IMR-90 (cell line): ENCODE results near the gene PHF11. TPM values are rescaled to one million over a fixed set of nuclear protein-coding genes. Genes with fewer than 3 reads are reported as not detected.

Experiments used
- ATAC-seq: fragments of 200-7000 bp; cut with Tn5 transposase; 2 replicates; pipeline ENCODE4 v1.9.1; 2020; ENCODE audit warnings: low read depth, mild to moderate bottlenecking, moderate library complexity
- BruUV-seq: library from RNA; stranded (reverse); fragments of 400-500 nt; replicated peaks from 2 replicates; lab custom pipeline; 2021; lab: Mats Ljungman, UMichigan
- CTCF ChIA-PET: fragments of 300-600 bp; formaldehyde crosslinking; extraction: SDS; loops from one replicate; lab custom pipeline; 2021; ENCODE audit warnings: antibody characterized with exemption; lab: Yijun Ruan, JAX
- POLR2A ChIA-PET: fragments of 300-600 bp; sonication (Branson Sonifier 250); formaldehyde crosslinking; loops from one replicate; lab custom pipeline; 2022; ENCODE audit warnings: antibody characterized with exemption; ENCODE audit not compliant: unreplicated experiment; lab: Charles Lee
- DNase-seq: peaks from one replicate; pipeline ENCODE4 v3.0.0; 2013
- H2AFZ ChIP-seq: replicated peaks from 2 replicates; pipeline ENCODE3; 2013; ENCODE audit warnings: low read length, mild to moderate bottlenecking; ENCODE audit not compliant: poor library complexity
- H2AK5ac ChIP-seq: 2 replicates; pipeline ENCODE4 v1.6.1; 2013; ENCODE audit warnings: low read depth, low read length, inconsistent platforms
- H2AK9ac ChIP-seq: replicated peaks from 2 replicates; pipeline ENCODE3; 2013; ENCODE audit warnings: mild to moderate bottlenecking, low read depth, low read length, moderate library complexity; ENCODE audit not compliant: poor library complexity
- H2BK120ac ChIP-seq: 2 replicates; pipeline ENCODE4 v1.6.1; 2013; ENCODE audit warnings: low read depth, low read length, inconsistent platforms
- H2BK15ac ChIP-seq: 3 replicates; pipeline ENCODE4 v1.6.1; 2013; ENCODE audit warnings: low read depth, low read length, inconsistent platforms
- H2BK20ac ChIP-seq: 2 replicates; pipeline ENCODE4 v1.6.1; 2013; ENCODE audit warnings: low read depth, mild to moderate bottlenecking, inconsistent platforms, low read length, moderate library complexity
- H2BK5ac ChIP-seq: 2 replicates; pipeline ENCODE4 v1.6.1; 2013; ENCODE audit warnings: mild to moderate bottlenecking, low read depth, low read length, inconsistent platforms; ENCODE audit not compliant: poor library complexity, severe bottlenecking
- H3K14ac ChIP-seq: replicated peaks from 2 replicates; pipeline ENCODE4 v1.6.1; 2013; ENCODE audit warnings: low read depth, low read length, inconsistent platforms
- H3K18ac ChIP-seq: 2 replicates; pipeline ENCODE4 v1.6.1; 2013; ENCODE audit warnings: low read depth, low read length, control low read depth
- H3K23ac ChIP-seq: 2 replicates; pipeline ENCODE4 v1.6.1; 2013; ENCODE audit warnings: low read depth, low read length, inconsistent platforms
- H3K27ac ChIP-seq: 2 replicates; pipeline ENCODE4 v1.5.1; 2013; ENCODE audit warnings: mild to moderate bottlenecking, control low read depth, low read length; ENCODE audit not compliant: insufficient read depth
- H3K27me3 ChIP-seq: 2 replicates; pipeline ENCODE4 v1.6.1; 2013; ENCODE audit warnings: low read length; ENCODE audit not compliant: control insufficient read depth, insufficient read depth
- H3K36me3 ChIP-seq: 2 replicates; pipeline ENCODE4 v1.6.1; 2013; ENCODE audit warnings: low read length, mixed read lengths; ENCODE audit not compliant: control insufficient read depth, insufficient read depth
- H3K4ac ChIP-seq: 2 replicates; pipeline ENCODE4 v1.6.1; 2013; ENCODE audit warnings: low read depth, low read length, inconsistent platforms
- H3K4me1 ChIP-seq: 2 replicates; pipeline ENCODE4 v1.6.1; 2013; ENCODE audit warnings: low read length, mixed read lengths; ENCODE audit not compliant: control insufficient read depth, insufficient read depth
- H3K4me2 ChIP-seq: 2 replicates; pipeline ENCODE4 v1.6.1; 2013; ENCODE audit warnings: low read depth, mild to moderate bottlenecking, control low read depth, low read length, moderate library complexity
- H3K4me3 ChIP-seq: 2 replicates; pipeline ENCODE4 v1.5.1; 2013; ENCODE audit warnings: low read depth, mild to moderate bottlenecking, control low read depth, low read length, moderate library complexity; ENCODE audit not compliant: insufficient read depth
- H3K56ac ChIP-seq: 2 replicates; pipeline ENCODE4 v1.6.1; 2013; ENCODE audit warnings: low read length, inconsistent platforms; ENCODE audit not compliant: insufficient read depth; ENCODE audit errors: extremely low read depth
- H3K79me1 ChIP-seq, 2 experiments: 2 replicates each; pipeline ENCODE4 v1.6.1; 2013; ENCODE audit warnings: low read length in 2 of 2, inconsistent platforms in 1 of 2, low read depth in 1 of 2
- H3K9ac ChIP-seq: 2 replicates; pipeline ENCODE4 v1.6.1; 2013; ENCODE audit warnings: low read depth, low read length, control low read depth
- H3K9me1 ChIP-seq: 2 replicates; pipeline ENCODE4 v1.6.1; 2013; ENCODE audit warnings: low read length, inconsistent platforms; ENCODE audit not compliant: insufficient read depth
- H3K9me3 ChIP-seq: 2 replicates; pipeline ENCODE4 v1.6.1; 2013; ENCODE audit warnings: low read length; ENCODE audit not compliant: control insufficient read depth, insufficient read depth
- H4K20me1 ChIP-seq: 2 replicates; pipeline ENCODE4 v1.6.1; 2013; ENCODE audit warnings: low read length, inconsistent platforms; ENCODE audit not compliant: insufficient read depth
- H4K5ac ChIP-seq: 2 replicates; pipeline ENCODE4 v1.6.1; 2013; ENCODE audit warnings: mild to moderate bottlenecking, low read depth, low read length, control low read depth
- H4K8ac ChIP-seq, 2 experiments: 2 replicates each; pipeline ENCODE4 v1.6.1; 2013; ENCODE audit warnings: low read depth in 2 of 2, low read length in 2 of 2, control low read depth in 1 of 2, inconsistent platforms in 1 of 2
- H4K91ac ChIP-seq: 2 replicates; pipeline ENCODE4 v1.6.1; 2013; ENCODE audit warnings: low read depth, low read length, inconsistent platforms; ENCODE audit not compliant: insufficient read depth
- CHD1 ChIP-seq: IDR thresholded peaks from 2 replicates; pipeline ENCODE4 v1.6.1; 2012; ENCODE audit warnings: low read depth, low read length, improper control_type of control experiment
- CTCF ChIP-seq: conservative IDR thresholded peaks from 2 replicates; pipeline ENCODE4 v1.5.1; 2012; ENCODE audit warnings: mild to moderate bottlenecking, low read depth, low read length, improper control_type of control experiment
- ELK1 ChIP-seq: fragments of 150-350 bp; IDR thresholded peaks from 2 replicates; pipeline ENCODE4 v1.6.1; 2016; ENCODE audit warnings: low read depth, mild to moderate bottlenecking, low read length, moderate library complexity, borderline replicate concordance
- MAFK ChIP-seq: IDR thresholded peaks from 2 replicates; pipeline ENCODE4 v1.6.1; 2012; ENCODE audit warnings: low read depth, low read length, improper control_type of control experiment
- POLR2A ChIP-seq: IDR thresholded peaks from 2 replicates; pipeline ENCODE4 v1.6.1; 2012; ENCODE audit warnings: mild to moderate bottlenecking, low read depth, low read length
- RAD21 ChIP-seq: IDR thresholded peaks from 2 replicates; pipeline ENCODE4 v1.6.1; 2012; ENCODE audit warnings: low read length, improper control_type of control experiment
- RCOR1 ChIP-seq: IDR thresholded peaks from 2 replicates; pipeline ENCODE4 v1.6.1; 2012; ENCODE audit warnings: mild to moderate bottlenecking, low read length, improper control_type of control experiment; ENCODE audit not compliant: insufficient replicate concordance
- SMC3 ChIP-seq: fragments of 150-350 bp; IDR thresholded peaks from 2 replicates; pipeline ENCODE4 v1.6.1; 2016; ENCODE audit warnings: low read depth, mild to moderate bottlenecking, antibody characterized with exemption, low read length, moderate library complexity
- WGBS, 2 experiments: methylation state at CpG; one replicate each; pipeline versions ENCODE4 v1.1.5 to v1.1.7; 2013; ENCODE audit warnings: missing lambda C conversion rate in 2 of 2; ENCODE audit not compliant: insufficient read length in 1 of 2; ENCODE audit errors: extremely low coverage in 2 of 2; 5-methylcytosine and 5-hydroxymethylcytosine counted together
- dilution Hi-C: fragments of 300-500 bp; cut with HindIII; formaldehyde crosslinking; loops from one replicate; pipeline ENCODE4 v1.14.3; 2018; ENCODE audit warnings: low sequenced_read_pairs; ENCODE audit not compliant: unreplicated experiment
- in situ Hi-C: fragments of 300-500 bp; cut with MboI; formaldehyde crosslinking; loops from 3 replicates; pipeline ENCODE4 v1.14.3; 2019; ENCODE audit warnings: low sequenced_read_pairs, inconsistent platforms, mixed read lengths
- intact Hi-C: fragments of 100-400 bp; cut with micrococcal nuclease; formaldehyde crosslinking; loops from 2 replicates; pipeline ENCODE4 v1.10.0; 2022
- polyA plus RNA-seq, 3 experiments: library from polyadenylated mRNA; depleted of rRNA; stranded (reverse); fragments of >200 nt; gene quantifications; 2 replicates each; pipeline ENCODE4 v1.2.3, GENCODE V29; 2012; ENCODE audit warnings: low replicate concordance in 1 of 3
- total RNA-seq: library from RNA; depleted of rRNA; stranded (reverse); fragments of >200 nt; gene quantifications from 2 replicates; pipeline ENCODE4 v1.2.3, GENCODE V29; 2012

Gene PHF11
- total and polyA plus RNA-seq, 2 of the 4 experiments (the other 2 are of a cell fraction), result 3.9 to 15.4 TPM

- no peak for DNase-seq
- no peak overlapping the region for H4K91ac ChIP-seq
- H3K27me3 ChIP-seq, result no peaks in the 10 kb centered on the region
- H4K20me1 ChIP-seq, result no peaks in the 10 kb centered on the region
- no peak overlapping the region for H2BK20ac ChIP-seq
- H3K4me2 ChIP-seq, result no peak overlapping the region
- H4K5ac ChIP-seq, result no peak overlapping the region
- no peak overlapping the region for H3K23ac ChIP-seq
- no peaks in the 10 kb centered on the region; the same call in 1 of the 2 replicates for H3K9me1 ChIP-seq
- H2BK5ac ChIP-seq, result no peak overlapping the region
- H3K79me1 ChIP-seq, result peaks cover 0 to 4% of the 10 kb centered on the region in 2 experiments; a peak in 2 of 4 replicates
- no peak overlapping the region for H4K8ac ChIP-seq
- no peak overlapping the region for H2BK120ac ChIP-seq
- H3K27ac ChIP-seq, result no peak overlapping the region
- no peak overlapping the region for H2BK15ac ChIP-seq
- no peak overlapping the region for H3K9ac ChIP-seq
- H2AK5ac ChIP-seq, result no peak overlapping the region
- no peak overlapping the region for H2AFZ ChIP-seq
- no peak overlapping the region for H3K18ac ChIP-seq
- intact Hi-C loops (no loop called here), dilution Hi-C loops (no loop called here), in situ Hi-C loops (no loop called here)
- H3K9me3 ChIP-seq, result no peaks in the 10 kb centered on the region
- no peak overlapping the region for H3K4me3 ChIP-seq
- no peak overlapping the region for H3K4ac ChIP-seq
- ATAC-seq, result no peak
- CTCF ChIA-PET, result no interaction called here
- H3K4me1 ChIP-seq, result no peaks in the 10 kb centered on the region
- peaks cover 26% of the 10 kb centered on the region for H3K36me3 ChIP-seq
- WGBS, 2 experiments, result 90% methylated on average over 3 of the region's 10 CpGs; no CpG with 5 or more reads in 1 of the 2 experiments
- H3K14ac ChIP-seq, result no peak overlapping the region
- H3K56ac ChIP-seq, result no peak overlapping the region
- no peak overlapping the region for H2AK9ac ChIP-seq
- POLR2A ChIA-PET, result no interaction called here
- no TSS peak for BruUV-seq
- TF ChIP-seq MAFK (no peak), POLR2A (no peak), CTCF (no peak), RAD21 (no peak), CHD1 (no peak), RCOR1 (no peak), ELK1 (no peak), SMC3 (no peak)
These were observed 55.3 kb downstream of the PHF11 start for GRCh38 chr13:49550942-49551644.
